ENCODE results near the gene GFRA4. TPM values are rescaled to one million over a fixed set of nuclear protein-coding genes. Genes with fewer than 3 reads are reported as not detected.

Gene GFRA4
- total and polyA plus RNA-seq, 2 experiments from 2014 or later, result not detected

GRCh38 chr20:3661060-3661813 is 2.0 kb downstream of the GFRA4 start:
- H3K4me1 ChIP-seq (ENCODE audit: low read depth), result peaks cover 6% of the 10 kb centered on the region
- TF ChIP-seq CTCF (IDR thresholded peaks at IDR 0.05; ENCODE audit: low read depth, low read length), result no peak
- no peak for DNase-seq (ENCODE audit: low read depth in 1 of 2, low spot score in 1 of 2)
- no peaks in the 10 kb centered on the region for H3K36me3 ChIP-seq
- peaks cover 52% of the 10 kb centered on the region for H3K27me3 ChIP-seq
- no peaks in the 10 kb centered on the region for H3K9me3 ChIP-seq (ENCODE audit: low read depth)
- H3K27ac ChIP-seq, result no peak overlapping the region
- H3K4me3 ChIP-seq, result peak overlapping the region; percentile 0

- no peak for TF ChIP-seq CTCF (IDR thresholded peaks at IDR 0.05; ENCODE audit: low read depth, low read length)
- Histone ChIP-seq H3K4me3 (peak overlapping the region; percentile 0), H3K4me1 (ENCODE audit: low read depth) (no peaks in the 10 kb centered on the region), H3K9me3 (ENCODE audit: low read depth) (no peaks in the 10 kb centered on the region), H3K36me3 (no peaks in the 10 kb centered on the region), H3K27me3 (peaks cover 52% of the 10 kb centered on the region), H3K27ac (no peak overlapping the region)
- no peak for DNase-seq (ENCODE audit: low read depth in 1 of 2, low spot score in 1 of 2)
Observed at GRCh38 chr20:3660262-3661059, 2.7 kb downstream of the GFRA4 start.

DNA sequence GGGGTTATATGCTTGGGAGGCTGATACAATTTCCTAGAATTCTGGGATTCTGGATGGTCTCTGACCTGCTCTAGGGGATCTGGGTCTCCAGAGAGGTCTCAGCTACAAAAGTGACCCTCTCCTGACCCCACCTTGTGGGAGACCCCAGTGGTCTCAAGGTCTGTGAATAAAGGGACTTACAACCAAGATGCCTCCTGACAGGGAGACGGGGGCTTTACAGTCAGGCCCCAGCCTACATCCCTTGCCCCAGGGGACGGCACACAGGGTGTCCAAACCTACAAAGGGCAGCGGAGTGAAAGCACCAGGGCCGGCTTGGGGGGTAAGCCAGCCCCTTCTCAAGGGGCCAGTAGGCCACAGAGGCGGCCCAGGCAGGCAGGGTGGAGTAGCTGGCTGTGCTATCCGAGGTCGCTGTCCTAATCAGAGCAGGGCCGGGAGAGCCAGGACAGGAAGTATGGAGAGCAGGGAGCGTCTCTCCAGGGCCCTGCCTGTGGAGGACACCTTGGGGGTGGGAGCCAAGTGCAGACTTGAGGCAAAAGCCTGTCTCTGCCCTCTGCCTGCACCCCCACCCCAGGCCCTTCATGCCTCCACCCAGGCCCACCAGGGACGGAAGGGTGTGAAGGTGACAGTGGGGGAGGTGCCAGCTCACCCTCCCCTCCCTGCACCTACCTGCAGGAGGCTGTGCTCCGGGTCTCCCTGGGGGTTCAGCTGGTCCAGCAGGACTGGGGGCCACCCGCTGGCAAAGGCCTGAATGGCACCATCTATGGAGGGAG is 3.5 kb downstream of the GFRA4 start:
- H3K36me3 ChIP-seq, result no peaks in the 10 kb centered on the region
- H3K4me3 ChIP-seq, result no peak overlapping the region
- peaks cover 52% of the 10 kb centered on the region for H3K27me3 ChIP-seq
- no peaks in the 10 kb centered on the region for H3K4me1 ChIP-seq (ENCODE audit: low read depth)
- no peak for TF ChIP-seq CTCF (IDR thresholded peaks at IDR 0.05; ENCODE audit: low read depth, low read length)
- no peaks in the 10 kb centered on the region for H3K9me3 ChIP-seq (ENCODE audit: low read depth)
- no peak overlapping the region for H3K27ac ChIP-seq
- no peak for DNase-seq (ENCODE audit: low read depth in 1 of 2, low spot score in 1 of 2)

DNA sequence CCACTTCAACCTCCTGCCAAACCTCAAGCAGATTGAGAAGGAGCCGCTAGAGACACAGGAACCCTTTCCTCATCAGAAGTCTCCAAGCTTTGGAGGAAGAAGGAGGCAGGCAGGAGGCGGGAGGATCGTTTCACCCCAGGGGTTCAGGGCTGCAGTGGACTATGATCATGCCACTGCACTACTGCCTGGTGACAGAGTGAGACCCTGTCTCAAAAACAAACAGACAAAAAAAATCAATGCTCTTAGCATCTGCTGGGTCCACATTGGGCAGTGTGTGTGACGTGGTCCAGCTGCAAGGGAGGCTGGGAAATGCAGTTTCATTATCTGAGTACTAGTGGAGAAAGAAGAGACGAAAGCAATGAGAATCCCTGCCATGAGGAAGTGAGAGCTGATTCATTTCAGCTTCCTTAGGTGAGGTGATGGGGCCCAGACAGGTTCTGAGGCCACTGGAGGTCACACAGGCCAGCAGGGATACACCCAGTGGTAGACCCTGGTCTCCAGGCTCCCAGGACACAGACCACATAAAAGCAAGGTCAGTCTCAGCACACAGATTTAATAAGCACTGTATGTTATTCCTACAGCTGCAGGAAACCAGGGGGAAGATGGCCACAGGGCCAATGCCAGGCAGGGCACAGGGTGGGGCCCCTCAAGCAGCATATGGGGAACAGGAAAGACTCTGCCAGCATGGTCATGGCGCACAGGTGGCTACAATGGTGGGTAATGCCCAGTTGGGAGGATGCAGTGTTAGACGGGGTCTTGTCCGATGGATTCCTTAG is 4.3 kb downstream of the GFRA4 start:
- no peak overlapping the region for H3K4me3 ChIP-seq

More for the DNA sequence above, 4.3 kb downstream of the GFRA4 start:
- no peak for TF ChIP-seq CTCF (IDR thresholded peaks at IDR 0.05; ENCODE audit: low read depth, low read length)
- Histone ChIP-seq H3K27ac (no peak overlapping the region), H3K36me3 (no peaks in the 10 kb centered on the region), H3K27me3 (peaks cover 49% of the 10 kb centered on the region), H3K9me3 (ENCODE audit: low read depth) (no peaks in the 10 kb centered on the region), H3K4me1 (ENCODE audit: low read depth) (peaks cover 3% of the 10 kb centered on the region)
- no peak for DNase-seq (ENCODE audit: low read depth in 1 of 2, low spot score in 1 of 2)

Data from cardiac muscle cell (in vitro differentiated cells and primary cell).